ENCODE measurements around the gene SAMD7. TPM values are rescaled to one million over a fixed set of nuclear protein-coding genes. Genes with fewer than 3 reads are reported as not detected.

Gene SAMD7
- total RNA-seq, 1 donor from 2014 or later: not detected

- DNase-seq (ENCODE audit: low read depth in 2 of 2): peak; percentile 93 to 95
Observed at GRCh38 chr3:169966428-169966950, 55.1 kb downstream of the SAMD7 start, which contains the start of gene SEC62. Gene SEC62 (plus strand): TSS chr3:169966807. CDS start chr3:169966823, 16 bp downstream.

GRCh38 chr3:169966951-169967915 lies 55.9 kb downstream of the SAMD7 start:
- DNase-seq (ENCODE audit: low read depth in 2 of 2): peak; percentile 49 to 59

- no peak for DNase-seq (ENCODE audit: low read depth in 2 of 2)
Observed at GRCh38 chr3:169968224-169968885, 57.0 kb downstream of the SAMD7 start.

GRCh38 chr3:169969174-169970095 lies 58.1 kb downstream of the SAMD7 start:
- no peak for DNase-seq (ENCODE audit: low read depth in 2 of 2)

GRCh38 chr3:169970847-169971246 lies 59.5 kb downstream of the SAMD7 start:
- no peak for DNase-seq (ENCODE audit: low read depth in 2 of 2)

GRCh38 chr3:169971522-169971921 lies 60.1 kb downstream of the SAMD7 start:
- DNase-seq (ENCODE audit: low read depth in 2 of 2): no peak

- no peak for DNase-seq (ENCODE audit: low read depth in 2 of 2)
Observed at GRCh38 chr3:169980055-169980454, 68.7 kb downstream of the SAMD7 start.

- DNase-seq (ENCODE audit: low read depth in 2 of 2): peak in 1 of 2 donors; percentile 68
Observed at GRCh38 chr3:169984292-169984691, 72.9 kb downstream of the SAMD7 start.

Other genes with a start within 250 kb of the SAMD7 start
- gene MECOM, start 247.9 kb upstream of the SAMD7 start, total RNA-seq: 2.2 and 28.3 TPM in 2 replicates
- gene TERC, start 146.5 kb upstream of the SAMD7 start, total RNA-seq: 118 and 137 TPM in 2 replicates
- 0.99 and 2.0 TPM in 2 replicates for gene ACTRT3, start 142.0 kb upstream of the SAMD7 start, total RNA-seq
- 15.0 and 20.0 TPM in 2 replicates for gene MYNN, start 138.2 kb upstream of the SAMD7 start, total RNA-seq
- not detected in 2 replicates for gene LRRIQ4, start 98.7 kb upstream of the SAMD7 start, total RNA-seq
- gene LRRC34, start 98.7 kb upstream of the SAMD7 start, total RNA-seq: 0.60 and 1.3 TPM in 2 replicates
- not detected in 2 replicates for gene LRRC31, start 41.6 kb upstream of the SAMD7 start, total RNA-seq
- gene SEC62, start 55.2 kb downstream of the SAMD7 start, total RNA-seq: 16.8 and 33.9 TPM in 2 replicates
- 0.99 and 1.7 TPM in 2 replicates for gene GPR160, start 126.4 kb downstream of the SAMD7 start, total RNA-seq